Keratinocyte (primary cell): Measurements from ENCODE around the gene SKI. TPM values are rescaled to one million over a fixed set of nuclear protein-coding genes. Genes with fewer than 3 reads are reported as not detected.

Source experiments
- DNase-seq: peaks from one replicate; pipeline ENCODE4 v3.0.0-alpha.2; 2011; ENCODE audit warnings: low read depth, missing footprints, low spot score
- FAIRE-seq: peaks from 2 replicates; lab custom pipeline; 2011; peaks lifted over from hg19 to GRCh38; lab: Jason Lieb, UNC
- H2AFZ ChIP-seq: 2 replicates; pipeline ENCODE4 v1.6.0; 2012; ENCODE audit warnings: low read length, control low read depth, inconsistent platforms; ENCODE audit not compliant: control insufficient read depth
- H3K27ac ChIP-seq: 2 replicates; pipeline ENCODE4 v1.5.1; 2011; ENCODE audit warnings: low read length; ENCODE audit not compliant: control insufficient read depth, insufficient read depth
- H3K27me3 ChIP-seq: 3 replicates; pipeline ENCODE4 v1.6.0; 2011; ENCODE audit warnings: low read length; ENCODE audit not compliant: control insufficient read depth, insufficient read depth; ENCODE audit errors: extremely low read depth
- H3K36me3 ChIP-seq, 2 experiments: 2 replicates in 1 of 2; 3 replicates in 1 of 2; pipeline ENCODE4 v1.5.1; 2011; ENCODE audit warnings: low read length in 2 of 2, mild to moderate bottlenecking in 1 of 2; ENCODE audit not compliant: control insufficient read depth in 2 of 2, insufficient read depth in 2 of 2; ENCODE audit errors: extremely low read depth in 1 of 2
- H3K4me1 ChIP-seq: 3 replicates; pipeline ENCODE4 v1.5.1; 2011; ENCODE audit warnings: low read length; ENCODE audit not compliant: control insufficient read depth, insufficient read depth; ENCODE audit errors: extremely low read depth
- H3K4me2 ChIP-seq: 3 replicates; pipeline ENCODE4 v1.6.0; 2011; ENCODE audit warnings: low read depth, low read length; ENCODE audit not compliant: control insufficient read depth, insufficient read depth; ENCODE audit errors: extremely low read depth
- H3K4me3 ChIP-seq, 3 experiments: fragments of 200-600 bp in 1 of 3; sonication (generic) in 1 of 3; 2 replicates in 2 of 3; 3 replicates in 1 of 3; pipeline ENCODE4 v1.5.1; 2011 to 2016; ENCODE audit warnings: low read length in 3 of 3, mild to moderate bottlenecking in 3 of 3, control low read depth in 2 of 3, inconsistent platforms in 1 of 3, low read depth in 1 of 3, mixed read lengths in 1 of 3, mixed run types in 1 of 3, moderate library complexity in 1 of 3; ENCODE audit not compliant: control insufficient read depth in 2 of 3, insufficient read depth in 2 of 3; ENCODE audit errors: extremely low read depth in 1 of 3
- H3K79me2 ChIP-seq: 2 replicates; pipeline ENCODE4 v1.6.0; 2012; ENCODE audit warnings: low read length; ENCODE audit not compliant: control insufficient read depth, insufficient read depth
- H3K9ac ChIP-seq: 3 replicates; pipeline ENCODE4 v1.6.0; 2011; ENCODE audit warnings: low read length; ENCODE audit not compliant: control insufficient read depth, insufficient read depth; ENCODE audit errors: extremely low read depth
- H3K9me1 ChIP-seq: 3 replicates; pipeline ENCODE4 v1.6.0; 2011; ENCODE audit warnings: low read length; ENCODE audit not compliant: control insufficient read depth, insufficient read depth; ENCODE audit errors: extremely low read depth
- H3K9me3 ChIP-seq: 2 replicates; pipeline ENCODE4 v1.5.1; 2012; ENCODE audit warnings: low read depth, low read length; ENCODE audit not compliant: control insufficient read depth
- H4K20me1 ChIP-seq: 3 replicates; pipeline ENCODE4 v1.6.0; 2011; ENCODE audit warnings: low read length; ENCODE audit not compliant: control insufficient read depth, insufficient read depth; ENCODE audit errors: extremely low read depth
- EZH2 ChIP-seq: IDR thresholded peaks from one replicate; pipeline ENCODE4 v1.6.1; 2012; ENCODE audit warnings: inconsistent platforms, mild to moderate bottlenecking, low read length, moderate library complexity
- dilution Hi-C: fragments of 300-500 bp; cut with MboI; formaldehyde crosslinking; loops from one replicate; pipeline ENCODE4 v1.7.0; 2020; ENCODE audit warnings: low sequenced_read_pairs; ENCODE audit not compliant: extremely low pct_ligation_motif_present
- polyA plus RNA-seq, 5 experiments: library from polyadenylated mRNA; depleted of rRNA in 3 of 5; stranded (reverse) in 3 of 5; stranded (forward) in 1 of 5; unstranded in 1 of 5; fragments of >200 nt; gene quantifications; 1 replicate in 1 of 5; 2 replicates in 3 of 5; 3 replicates in 1 of 5; pipeline versions ENCODE4 v1.2.1 to v1.2.3, GENCODE V29; 2011 to 2012; ENCODE audit warnings: missing spikeins in 2 of 5, low read depth in 1 of 5, low replicate concordance in 1 of 5
- TF ChIP-seq, protein P1 (sequence below), 3 experiments: IDR thresholded peaks in 1 of 3; conservative IDR thresholded peaks in 1 of 3; optimal IDR thresholded peaks in 1 of 3; 2 replicates in 2 of 3; 3 replicates in 1 of 3; pipeline versions ENCODE3 to v1.5.1; 2011; ENCODE audit warnings: low read length in 3 of 3, mild to moderate bottlenecking in 3 of 3, moderate library complexity in 2 of 3, control low read depth in 1 of 3, inconsistent platforms in 1 of 3; ENCODE audit not compliant: insufficient read depth in 2 of 3; ENCODE audit errors: extremely low read depth in 1 of 3

The SKI gene
- polyA plus RNA-seq, 1 donor (not counting 4 experiments of a cell fraction or from before 2014, with no cell fraction given): 4.8 TPM

DNA sequence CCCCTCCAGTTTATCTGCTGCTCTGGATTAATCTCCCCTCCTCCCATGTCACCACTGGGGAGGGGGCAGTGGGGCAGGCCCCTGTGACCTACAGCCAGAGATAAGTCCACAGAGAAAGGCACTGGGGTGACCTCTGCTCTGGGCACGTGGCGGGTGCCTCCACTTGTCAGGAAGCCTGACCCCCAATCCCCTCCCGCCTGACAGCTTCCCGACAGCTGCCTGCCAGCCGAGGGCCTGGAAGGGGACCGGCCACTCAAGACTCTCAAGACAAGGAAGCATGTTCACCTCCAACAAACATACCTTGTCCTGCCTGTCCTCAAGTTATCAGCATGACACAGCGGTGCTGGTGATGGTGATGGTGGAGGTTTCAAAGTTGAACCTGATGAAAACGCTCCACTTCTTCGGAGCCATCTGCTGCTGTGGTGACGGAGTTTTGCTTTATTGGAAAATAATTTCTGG is 30.4 kb upstream of the SKI start:
- Histone ChIP-seq H3K9me1 (no peaks in the 10 kb centered on the region), H3K27me3 (no peaks in the 10 kb centered on the region), H2AFZ (no peak overlapping the region), H3K9ac (no peak overlapping the region), H3K9me3 (no peaks in the 10 kb centered on the region), H3K4me1 (peaks cover 10% of the 10 kb centered on the region), H3K36me3 (peaks cover 0 to 1% of the 10 kb centered on the region in 2 experiments), H3K79me2 (peaks cover 2% of the 10 kb centered on the region), H3K4me2 (no peak overlapping the region), H4K20me1 (no peaks in the 10 kb centered on the region), H3K27ac (no peak overlapping the region), H3K4me3 (no peak overlapping the region)
- TF ChIP-seq, protein P1, sequence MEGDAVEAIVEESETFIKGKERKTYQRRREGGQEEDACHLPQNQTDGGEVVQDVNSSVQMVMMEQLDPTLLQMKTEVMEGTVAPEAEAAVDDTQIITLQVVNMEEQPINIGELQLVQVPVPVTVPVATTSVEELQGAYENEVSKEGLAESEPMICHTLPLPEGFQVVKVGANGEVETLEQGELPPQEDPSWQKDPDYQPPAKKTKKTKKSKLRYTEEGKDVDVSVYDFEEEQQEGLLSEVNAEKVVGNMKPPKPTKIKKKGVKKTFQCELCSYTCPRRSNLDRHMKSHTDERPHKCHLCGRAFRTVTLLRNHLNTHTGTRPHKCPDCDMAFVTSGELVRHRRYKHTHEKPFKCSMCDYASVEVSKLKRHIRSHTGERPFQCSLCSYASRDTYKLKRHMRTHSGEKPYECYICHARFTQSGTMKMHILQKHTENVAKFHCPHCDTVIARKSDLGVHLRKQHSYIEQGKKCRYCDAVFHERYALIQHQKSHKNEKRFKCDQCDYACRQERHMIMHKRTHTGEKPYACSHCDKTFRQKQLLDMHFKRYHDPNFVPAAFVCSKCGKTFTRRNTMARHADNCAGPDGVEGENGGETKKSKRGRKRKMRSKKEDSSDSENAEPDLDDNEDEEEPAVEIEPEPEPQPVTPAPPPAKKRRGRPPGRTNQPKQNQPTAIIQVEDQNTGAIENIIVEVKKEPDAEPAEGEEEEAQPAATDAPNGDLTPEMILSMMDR (optimal IDR thresholded peaks at IDR 0.05 in 1 of 3, IDR thresholded peaks at IDR 0.05 in 1 of 3, conservative IDR thresholded peaks at IDR 0.05 in 1 of 3; ENCODE audit: extremely low read depth in 1 of 3, insufficient read depth in 2 of 3, low read length in 3 of 3): no peak
- no peak for TF ChIP-seq EZH2
- dilution Hi-C loops: loop anchor here (10.0 kb wide), 1 partner anchor 77 kb away; no protein-coding TSS in a partner anchor
- no peak for DNase-seq
- FAIRE-seq: no peak

DNA sequence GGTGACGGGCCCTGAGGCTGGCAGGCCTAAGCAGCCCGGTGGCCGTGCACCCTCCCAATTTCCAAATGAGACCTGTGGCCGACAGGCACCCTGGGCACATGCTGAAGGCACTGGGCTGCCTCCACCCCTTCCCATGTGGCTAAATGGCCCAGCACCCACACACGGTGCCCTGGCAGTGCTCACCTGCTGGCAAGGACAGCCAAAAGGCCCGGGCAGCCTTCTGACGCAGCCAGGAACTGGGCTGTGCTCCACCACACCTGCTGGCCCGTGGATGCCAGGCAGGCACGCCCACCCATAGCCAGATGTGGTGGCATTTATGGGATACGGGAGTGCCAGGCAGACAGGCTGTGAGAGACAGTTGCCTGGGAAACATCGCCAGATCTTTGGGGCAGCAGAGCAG is 29.5 kb upstream of the SKI start:
- Histone ChIP-seq H3K4me1 (peaks cover 7% of the 10 kb centered on the region), H2AFZ (no peak overlapping the region), H3K79me2 (peaks cover 2% of the 10 kb centered on the region), H4K20me1 (no peaks in the 10 kb centered on the region), H3K4me2 (peak overlapping the region; percentile 88), H3K27me3 (no peaks in the 10 kb centered on the region), H3K27ac (no peak overlapping the region), H3K4me3 (no peak overlapping the region), H3K9ac (no peak overlapping the region), H3K9me1 (no peaks in the 10 kb centered on the region), H3K9me3 (no peaks in the 10 kb centered on the region), H3K36me3 (no peaks in the 10 kb centered on the region)
- DNase-seq: no peak
- dilution Hi-C loops: loop anchor here (10.0 kb wide), 1 partner anchor 76 kb away; no protein-coding TSS in a partner anchor
- TF ChIP-seq, protein P1 (optimal IDR thresholded peaks at IDR 0.05 in 1 of 3, IDR thresholded peaks at IDR 0.05 in 1 of 3, conservative IDR thresholded peaks at IDR 0.05 in 1 of 3; ENCODE audit: extremely low read depth in 1 of 3, insufficient read depth in 2 of 3, low read length in 3 of 3): no peak
- no peak for TF ChIP-seq EZH2
- no peak for FAIRE-seq
